MM.1S (cell line): ENCODE results near the gene PNPLA5.

Source experiments
- DNase-seq: peaks from one replicate; pipeline ENCODE4 v3.0.0-alpha.2; 2015
- H2AFZ ChIP-seq: fragments of 300-600 bp; sonication (generic); 2 replicates; pipeline ENCODE4 v1.6.0; 2016; ENCODE audit warnings: antibody characterized with exemption, low read length
- H3F3A ChIP-seq: fragments of 300-600 bp; sonication (generic); 2 replicates; pipeline ENCODE4 v1.6.1; 2016; ENCODE audit warnings: mild to moderate bottlenecking, antibody characterized with exemption, low read length, moderate library complexity, mixed read lengths; ENCODE audit not compliant: insufficient read depth
- H3K27ac ChIP-seq: fragments of 300-600 bp; sonication (generic); 2 replicates; pipeline ENCODE4 v1.5.1; 2016; ENCODE audit warnings: mild to moderate bottlenecking, low read length
- H3K27me3 ChIP-seq: fragments of 300-600 bp; sonication (generic); replicated peaks from 2 replicates; pipeline ENCODE4 v1.6.0; 2016; ENCODE audit warnings: low read length; ENCODE audit not compliant: insufficient read depth
- H3K36me3 ChIP-seq: fragments of 300-600 bp; sonication (generic); replicated peaks from 2 replicates; pipeline ENCODE4 v1.6.1; 2016; ENCODE audit warnings: mild to moderate bottlenecking, low read length, mixed read lengths; ENCODE audit not compliant: insufficient read depth
- H3K4me1 ChIP-seq: fragments of 300-600 bp; sonication (generic); 2 replicates; pipeline ENCODE4 v1.6.1; 2016; ENCODE audit warnings: low read length, mixed read lengths
- H3K4me2 ChIP-seq: fragments of 300-600 bp; sonication (generic); 2 replicates; pipeline ENCODE4 v1.6.0; 2016; ENCODE audit warnings: low read depth, low read length
- H3K4me3 ChIP-seq: fragments of 300-600 bp; sonication (generic); 2 replicates; pipeline ENCODE4 v1.5.1; 2016; ENCODE audit warnings: low read length, mixed read lengths
- H3K79me2 ChIP-seq: fragments of 300-600 bp; sonication (generic); 2 replicates; pipeline ENCODE4 v1.6.1; 2016; ENCODE audit warnings: mixed run types, low read length, mixed read lengths
- H3K9ac ChIP-seq: fragments of 300-600 bp; sonication (generic); 2 replicates; pipeline ENCODE4 v1.6.1; 2016; ENCODE audit warnings: low read length, mixed read lengths
- H3K9me2 ChIP-seq: fragments of 300-600 bp; sonication (generic); replicated peaks from 2 replicates; pipeline ENCODE4 v1.6.1; 2016; ENCODE audit warnings: mild to moderate bottlenecking, low read length, mixed read lengths; ENCODE audit not compliant: insufficient read depth
- H3K9me3 ChIP-seq: fragments of 300-600 bp; sonication (generic); replicated peaks from 2 replicates; pipeline ENCODE4 v1.6.1; 2016; ENCODE audit warnings: mild to moderate bottlenecking, low read length, mixed read lengths; ENCODE audit not compliant: insufficient read depth
- H4K20me1 ChIP-seq: fragments of 300-600 bp; sonication (generic); 2 replicates; pipeline ENCODE4 v1.6.1; 2016; ENCODE audit warnings: mild to moderate bottlenecking, low read length, moderate library complexity, mixed read lengths; ENCODE audit not compliant: insufficient read depth
- EZH2 ChIP-seq: fragments of 300-600 bp; sonication (generic); optimal IDR thresholded peaks from 2 replicates; pipeline ENCODE3; 2017; ENCODE audit warnings: low read depth, mild to moderate bottlenecking, antibody characterized with exemption, low read length, mixed read lengths
- EZH2phosphoT487 ChIP-seq: fragments of 300-600 bp; sonication (generic); IDR thresholded peaks from 2 replicates; pipeline ENCODE4 v1.6.1; 2018; ENCODE audit warnings: antibody characterized with exemption, low read length
- TF ChIP-seq, protein P1 (sequence below): fragments of 300-600 bp; sonication (generic); IDR thresholded peaks from 2 replicates; pipeline ENCODE4 v1.5.1; 2016; ENCODE audit warnings: antibody characterized with exemption, low read length, mixed read lengths

Gene PNPLA5

DNA sequence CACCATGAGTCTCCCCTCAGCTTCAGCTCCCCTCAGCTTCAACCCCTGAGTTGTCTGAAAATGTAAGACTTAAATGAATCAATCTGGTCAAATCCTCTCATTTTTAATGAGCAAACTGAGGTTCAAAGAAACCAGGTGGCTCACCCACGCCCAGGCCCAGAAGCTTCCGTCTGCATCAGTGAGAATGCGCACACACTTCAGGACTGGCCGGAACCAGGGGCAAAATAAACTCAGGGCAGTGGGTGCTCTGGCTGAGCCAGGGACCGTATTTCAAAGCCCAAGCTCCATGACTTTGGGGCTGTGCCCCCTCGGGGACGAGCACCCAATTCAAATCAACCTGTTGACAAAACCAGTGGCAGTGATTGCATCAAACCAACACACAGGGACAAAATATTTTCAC, 32.6 kb downstream of the PNPLA5 start:
- H3K27me3 ChIP-seq: peaks cover 86% of the 10 kb centered on the region
- H3K9ac ChIP-seq: no peak overlapping the region
- no peak for DNase-seq
- no peaks in the 10 kb centered on the region for H3K9me2 ChIP-seq
- no peak for TF ChIP-seq EZH2phosphoT487
- no peaks in the 10 kb centered on the region for H3F3A ChIP-seq
- no peaks in the 10 kb centered on the region for H4K20me1 ChIP-seq
- no peaks in the 10 kb centered on the region for H3K4me1 ChIP-seq
- H3K79me2 ChIP-seq: no peaks in the 10 kb centered on the region
- H3K27ac ChIP-seq: no peak overlapping the region
- no peaks in the 10 kb centered on the region for H3K9me3 ChIP-seq
- H3K4me3 ChIP-seq: no peak overlapping the region
- no peak overlapping the region for H2AFZ ChIP-seq
- H3K36me3 ChIP-seq: no peaks in the 10 kb centered on the region
- no peak overlapping the region for H3K4me2 ChIP-seq

DNA sequence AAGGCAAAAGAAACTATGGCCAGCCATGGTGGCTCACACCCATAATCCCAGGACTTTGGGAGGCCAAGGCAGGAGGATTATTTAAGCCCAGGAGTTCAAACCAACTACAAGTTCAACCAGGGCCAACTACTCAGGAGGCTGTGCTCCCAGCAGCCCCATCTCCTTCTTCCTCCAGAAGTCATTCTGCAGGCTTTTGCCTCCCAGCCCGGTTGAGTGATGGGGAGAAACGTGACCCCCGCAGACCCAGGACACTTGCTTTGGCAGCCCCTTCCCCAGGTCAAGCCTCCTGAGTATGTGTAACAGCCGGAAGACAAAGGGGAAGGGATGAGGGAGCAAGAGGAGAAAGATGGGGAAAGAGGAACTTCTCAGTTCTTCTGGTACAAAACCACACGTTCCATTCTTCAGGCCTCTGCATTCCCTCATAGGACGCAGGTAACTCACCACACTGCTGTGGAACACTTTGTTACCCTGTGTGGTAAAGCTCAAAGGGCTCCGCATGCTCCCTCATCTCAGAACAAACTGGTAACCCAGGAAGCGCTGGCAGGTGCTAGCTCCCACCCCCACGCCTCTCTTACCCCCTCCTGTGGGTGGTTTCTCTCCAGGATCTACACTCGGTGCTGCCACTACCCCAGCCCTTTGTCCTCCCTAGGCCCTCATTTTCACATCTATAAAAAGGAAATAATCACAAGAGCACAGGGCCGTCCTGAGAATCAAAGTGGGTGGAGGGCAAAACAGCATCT, 33.5 kb downstream of the PNPLA5 start:
- TF ChIP-seq, protein P1, sequence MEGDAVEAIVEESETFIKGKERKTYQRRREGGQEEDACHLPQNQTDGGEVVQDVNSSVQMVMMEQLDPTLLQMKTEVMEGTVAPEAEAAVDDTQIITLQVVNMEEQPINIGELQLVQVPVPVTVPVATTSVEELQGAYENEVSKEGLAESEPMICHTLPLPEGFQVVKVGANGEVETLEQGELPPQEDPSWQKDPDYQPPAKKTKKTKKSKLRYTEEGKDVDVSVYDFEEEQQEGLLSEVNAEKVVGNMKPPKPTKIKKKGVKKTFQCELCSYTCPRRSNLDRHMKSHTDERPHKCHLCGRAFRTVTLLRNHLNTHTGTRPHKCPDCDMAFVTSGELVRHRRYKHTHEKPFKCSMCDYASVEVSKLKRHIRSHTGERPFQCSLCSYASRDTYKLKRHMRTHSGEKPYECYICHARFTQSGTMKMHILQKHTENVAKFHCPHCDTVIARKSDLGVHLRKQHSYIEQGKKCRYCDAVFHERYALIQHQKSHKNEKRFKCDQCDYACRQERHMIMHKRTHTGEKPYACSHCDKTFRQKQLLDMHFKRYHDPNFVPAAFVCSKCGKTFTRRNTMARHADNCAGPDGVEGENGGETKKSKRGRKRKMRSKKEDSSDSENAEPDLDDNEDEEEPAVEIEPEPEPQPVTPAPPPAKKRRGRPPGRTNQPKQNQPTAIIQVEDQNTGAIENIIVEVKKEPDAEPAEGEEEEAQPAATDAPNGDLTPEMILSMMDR: no peak
- H3K27ac ChIP-seq: no peak overlapping the region
- no peak overlapping the region for H3K4me3 ChIP-seq
- H3K9me3 ChIP-seq: no peaks in the 10 kb centered on the region
- H3K27me3 ChIP-seq: peaks cover 85% of the 10 kb centered on the region
- DNase-seq: no peak
- no peaks in the 10 kb centered on the region for H4K20me1 ChIP-seq
- no peaks in the 10 kb centered on the region for H3K36me3 ChIP-seq
- H3K4me2 ChIP-seq: no peak overlapping the region
- no peak overlapping the region for H3K9ac ChIP-seq
- H3K4me1 ChIP-seq: no peaks in the 10 kb centered on the region
- H3K79me2 ChIP-seq: no peaks in the 10 kb centered on the region
- H3F3A ChIP-seq: no peaks in the 10 kb centered on the region
- H2AFZ ChIP-seq: no peak overlapping the region
- H3K9me2 ChIP-seq: no peaks in the 10 kb centered on the region

DNA sequence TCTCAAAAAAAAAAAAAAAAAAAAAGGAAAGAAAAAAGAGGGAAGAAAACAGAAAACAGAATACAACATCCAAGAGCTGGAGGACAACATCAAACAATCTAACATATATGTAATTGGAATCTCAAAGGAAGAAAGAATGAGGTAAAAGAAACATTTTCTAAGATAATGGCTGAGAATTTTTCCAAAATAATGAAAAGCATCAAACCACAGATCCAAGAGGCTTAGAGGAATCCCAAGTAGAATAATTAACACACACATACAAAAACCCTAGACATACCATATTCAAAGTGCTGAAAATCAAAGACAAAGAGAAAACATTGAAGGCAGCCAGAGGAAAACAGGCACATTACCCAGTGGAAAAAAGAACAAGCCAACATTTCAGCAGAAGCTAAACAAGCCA, 34.4 kb downstream of the PNPLA5 start:
- Histone ChIP-seq H3K79me2 (no peaks in the 10 kb centered on the region), H3K9ac (no peak overlapping the region), H3K4me1 (no peaks in the 10 kb centered on the region), H3F3A (no peaks in the 10 kb centered on the region), H3K27ac (no peak overlapping the region), H3K4me3 (no peak overlapping the region), H3K9me2 (no peaks in the 10 kb centered on the region), H3K4me2 (no peak overlapping the region), H2AFZ (no peak overlapping the region), H4K20me1 (no peaks in the 10 kb centered on the region), H3K36me3 (no peaks in the 10 kb centered on the region), H3K27me3 (peaks cover 87% of the 10 kb centered on the region), H3K9me3 (no peaks in the 10 kb centered on the region)
- DNase-seq: no peak
- TF ChIP-seq EZH2phosphoT487: no peak
- TF ChIP-seq EZH2: no peak
- TF ChIP-seq, protein P1: no peak

DNA sequence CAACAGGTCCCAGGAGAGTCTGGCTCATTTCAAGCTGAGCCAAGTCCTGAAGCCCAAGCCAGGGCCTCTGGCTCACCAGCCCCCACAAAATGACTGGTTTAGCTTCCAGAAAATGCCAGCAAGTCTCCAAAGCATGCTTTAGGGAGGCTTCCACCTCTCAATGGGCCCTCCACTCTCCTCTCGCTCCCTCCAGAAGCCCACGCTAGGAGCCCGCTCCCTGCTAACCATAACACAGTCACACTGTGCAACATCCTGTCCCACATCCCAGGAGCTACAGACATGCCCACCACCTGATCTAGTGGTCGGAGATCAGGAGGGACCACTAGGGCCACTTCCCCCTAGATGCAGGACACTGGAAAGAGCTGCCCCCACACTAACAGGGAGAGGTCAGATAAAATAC, 36.4 kb downstream of the PNPLA5 start:
- Histone ChIP-seq H3K9ac (no peak overlapping the region), H3F3A (no peaks in the 10 kb centered on the region), H3K9me2 (no peaks in the 10 kb centered on the region), H3K27me3 (peaks cover 94% of the 10 kb centered on the region), H3K9me3 (no peaks in the 10 kb centered on the region), H3K36me3 (no peaks in the 10 kb centered on the region), H3K79me2 (no peaks in the 10 kb centered on the region), H3K4me3 (no peak overlapping the region), H2AFZ (no peak overlapping the region), H3K4me1 (no peaks in the 10 kb centered on the region), H3K27ac (no peak overlapping the region), H4K20me1 (no peaks in the 10 kb centered on the region), H3K4me2 (no peak overlapping the region)
- no peak for TF ChIP-seq EZH2
- no peak for TF ChIP-seq EZH2phosphoT487
- TF ChIP-seq, protein P1: no peak
- DNase-seq: no peak
